ENCODE data around the gene KLRD1. TPM values are rescaled to one million over a fixed set of nuclear protein-coding genes. Genes with fewer than 3 reads are reported as not detected.
"Not testable (repeated sequence)": the region's sequence is repeated elsewhere in the genome, so short reads cannot be mapped to it uniquely, and the experiment has no call there.

Gene KLRD1, protein sequence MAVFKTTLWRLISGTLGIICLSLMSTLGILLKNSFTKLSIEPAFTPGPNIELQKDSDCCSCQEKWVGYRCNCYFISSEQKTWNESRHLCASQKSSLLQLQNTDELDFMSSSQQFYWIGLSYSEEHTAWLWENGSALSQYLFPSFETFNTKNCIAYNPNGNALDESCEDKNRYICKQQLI
- 1 to 10 TPM in 2 of 10 donors, under 1 TPM in 8; 0.23 to 1.8 (median 0.49) TPM for polyA plus RNA-seq (ENCODE audit: insufficient read length in 10 of 10)
- long read RNA-seq, donor 1, result 0 reads
- long read RNA-seq, donor 2, result 0 reads
- long read RNA-seq, donor 3, result 0 reads
- long read RNA-seq, donor 4, result 0 reads
- long read RNA-seq, donor 5, result 0 reads
- long read RNA-seq, donor 6, result 0 reads
- long read RNA-seq, donor 7, result 0 reads
- long read RNA-seq, donor 8, result 0 reads
- long read RNA-seq, donor 9, result 0 reads

DNA sequence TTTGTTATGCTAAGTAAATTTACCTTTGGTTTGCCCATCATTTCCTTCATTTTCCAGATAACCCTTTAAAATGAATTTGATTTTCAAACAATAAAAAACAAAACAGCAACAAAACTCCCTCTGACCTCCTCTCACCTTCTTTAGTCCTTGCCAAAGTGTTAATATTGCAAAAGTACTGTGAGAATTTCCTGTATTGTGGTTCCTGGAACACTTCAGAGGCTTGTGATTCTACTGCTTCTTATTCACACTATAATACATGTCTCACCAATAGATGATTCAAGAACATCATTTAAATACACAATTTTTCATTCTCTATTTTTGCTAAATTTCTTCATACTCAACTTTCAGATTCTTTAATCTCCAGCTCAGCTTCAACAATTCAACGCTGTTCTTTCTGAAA is at the start of gene KLRD1:
Gene KLRD1 (plus strand): TSS at position 241 of the 400 bp plus-strand sequence. CDS start 208 bp downstream, outside the sequence.
- no peak for DNase-seq

DNA sequence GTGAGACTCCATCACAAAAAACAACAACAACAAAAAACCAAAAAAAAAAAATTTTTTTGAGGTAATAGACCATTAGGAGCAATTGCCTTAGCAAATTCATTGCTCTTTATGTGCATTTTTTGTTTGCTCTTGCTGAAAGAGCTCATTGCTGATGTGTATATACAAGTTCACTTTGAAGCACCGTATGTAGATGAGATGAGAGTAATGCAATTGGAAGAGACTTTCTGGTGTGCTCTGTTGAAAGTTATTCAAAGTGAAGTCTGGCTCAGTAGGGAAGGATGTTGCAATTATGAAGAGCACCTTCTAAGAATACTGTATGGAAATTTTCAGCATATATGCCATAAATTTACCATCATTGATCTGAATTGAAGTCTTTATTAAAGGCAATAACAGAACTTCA is 46.7 kb upstream of the KLRD1 start:
- no peak for DNase-seq

DNA sequence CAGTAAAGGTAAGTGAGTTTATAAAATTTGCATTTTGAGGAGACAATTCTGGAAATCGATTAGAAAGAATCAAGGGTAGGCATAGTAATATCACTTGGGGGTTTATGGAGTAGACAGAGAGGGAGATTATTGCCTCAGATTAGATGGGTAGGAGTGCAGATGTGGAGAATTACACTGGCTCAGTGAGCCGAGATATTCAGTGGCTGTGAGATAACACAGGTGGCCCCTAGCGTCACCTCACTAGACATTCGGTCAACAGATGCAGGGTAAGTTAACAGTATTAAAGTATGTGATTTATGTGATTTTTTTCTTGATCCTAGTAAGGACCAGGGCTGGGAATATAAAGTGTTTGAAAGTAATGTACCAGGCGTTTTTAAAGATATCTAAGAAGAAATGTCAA is 39.6 kb upstream of the KLRD1 start:
- DNase-seq, result no peak

DNA sequence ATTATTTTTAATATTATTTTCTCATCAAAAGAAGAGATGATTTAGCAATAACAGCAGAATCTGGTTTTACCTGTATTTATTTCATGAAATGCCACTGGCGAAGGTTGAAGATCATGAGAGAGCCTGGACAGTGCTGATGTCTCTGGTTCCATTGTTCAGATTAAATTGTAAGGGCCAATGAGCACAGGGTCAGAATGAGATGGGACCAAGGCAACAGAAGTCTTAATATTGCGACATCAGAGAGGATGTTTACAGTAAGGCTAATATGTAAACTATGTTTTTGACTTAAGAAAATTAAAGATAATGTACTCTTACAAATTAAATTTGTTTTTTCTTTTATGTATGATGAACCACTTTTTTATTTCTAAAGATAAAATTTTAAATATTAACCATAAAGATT is 35.2 kb upstream of the KLRD1 start:
- no peak for DNase-seq

DNA sequence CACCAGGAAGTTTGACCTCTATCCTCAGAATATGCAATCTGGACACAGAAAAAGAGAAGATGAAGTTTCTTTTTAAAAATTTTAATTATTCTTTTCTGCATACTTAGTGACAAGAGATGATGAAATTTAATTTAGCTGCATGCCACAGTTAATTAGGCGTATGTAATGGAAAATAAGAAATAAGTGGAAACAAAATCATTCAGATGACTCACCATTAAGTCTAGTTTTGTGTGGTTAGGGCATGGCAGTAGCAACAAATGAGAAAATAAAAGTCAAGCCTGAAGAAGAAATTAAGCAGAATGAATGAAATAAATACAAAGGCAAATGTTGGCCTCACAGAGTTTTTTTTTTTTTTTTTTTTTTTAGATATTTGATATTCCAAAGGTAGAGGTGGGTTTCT is 30.9 kb upstream of the KLRD1 start:
- DNase-seq, result no peak

DNA sequence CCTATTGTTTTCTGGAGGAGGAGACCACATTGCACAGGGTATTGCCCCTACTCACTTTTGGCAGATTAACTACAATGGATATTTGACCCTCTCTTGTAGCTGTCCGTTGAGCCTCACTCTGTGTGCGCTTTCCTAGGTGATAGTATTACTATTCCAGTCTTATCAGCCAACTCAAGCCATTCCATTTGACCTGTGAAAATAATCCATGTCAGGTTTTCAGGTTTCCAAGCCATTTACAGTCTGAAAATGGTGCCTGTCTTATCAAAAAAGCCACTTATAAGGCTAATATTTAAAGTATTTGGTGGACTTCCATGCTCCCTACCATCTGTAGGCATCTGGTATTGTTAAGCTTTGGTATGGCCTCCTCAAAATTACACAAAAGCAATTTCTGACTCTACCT is 29.6 kb upstream of the KLRD1 start:
- no peak for DNase-seq

DNA sequence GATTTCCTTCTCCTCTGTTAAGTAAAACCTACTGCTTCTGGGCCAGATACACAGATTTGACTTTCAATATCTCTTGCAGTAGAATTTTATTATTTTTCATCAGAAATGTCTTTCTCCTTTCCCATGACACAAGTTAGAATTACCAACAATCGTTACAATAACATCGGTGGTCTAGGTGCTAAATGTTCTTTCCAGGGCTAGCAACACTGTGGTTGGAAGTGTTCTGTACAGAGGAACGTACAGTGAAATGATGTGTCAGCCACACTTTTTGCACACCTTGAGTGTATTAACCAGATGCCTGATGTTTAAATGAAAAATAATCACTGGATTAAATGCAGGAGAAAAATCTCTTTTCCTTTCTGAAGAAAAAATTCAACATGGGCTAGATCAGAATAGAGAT is 27.7 kb upstream of the KLRD1 start:
- no peak for DNase-seq

DNA sequence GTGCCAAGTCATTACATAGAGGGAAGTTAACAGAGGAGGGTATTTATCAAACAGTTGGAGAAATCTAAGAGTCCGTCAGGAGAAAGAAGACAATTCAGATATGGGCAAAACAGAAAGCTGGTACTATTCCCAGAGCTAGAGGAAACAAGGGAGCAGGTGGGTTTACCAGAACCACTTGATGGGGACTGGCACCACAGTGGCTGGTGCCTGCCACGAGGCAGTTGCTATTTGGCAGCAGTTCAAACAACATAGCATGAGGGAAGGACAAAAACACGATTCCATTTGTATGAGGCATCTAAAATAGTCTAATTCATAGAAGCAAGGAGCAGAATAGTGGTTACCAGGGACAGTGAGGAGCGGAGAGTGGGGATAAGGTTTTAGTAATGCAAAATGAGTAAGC is 24.6 kb upstream of the KLRD1 start:
- DNase-seq, result no peak

DNA sequence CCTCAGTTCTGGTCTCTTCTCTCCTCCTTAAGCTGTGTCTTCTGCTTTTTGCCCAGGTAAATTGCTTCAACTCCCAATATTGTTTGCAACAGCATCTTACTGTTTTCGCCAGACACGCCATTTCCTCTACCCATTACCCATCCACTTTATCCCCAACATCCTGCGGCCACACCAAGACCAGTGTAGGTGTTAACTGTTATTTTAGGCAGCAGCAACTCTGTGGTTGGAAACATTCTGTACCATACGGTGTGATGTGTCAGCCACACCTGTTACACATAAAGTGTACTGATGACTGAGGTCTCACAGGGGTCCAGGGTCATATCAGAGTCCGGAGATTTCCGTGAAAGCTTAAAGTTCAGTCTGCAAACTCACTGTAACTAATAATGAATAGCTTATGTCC is 21.8 kb upstream of the KLRD1 start:
- no peak for DNase-seq

DNA sequence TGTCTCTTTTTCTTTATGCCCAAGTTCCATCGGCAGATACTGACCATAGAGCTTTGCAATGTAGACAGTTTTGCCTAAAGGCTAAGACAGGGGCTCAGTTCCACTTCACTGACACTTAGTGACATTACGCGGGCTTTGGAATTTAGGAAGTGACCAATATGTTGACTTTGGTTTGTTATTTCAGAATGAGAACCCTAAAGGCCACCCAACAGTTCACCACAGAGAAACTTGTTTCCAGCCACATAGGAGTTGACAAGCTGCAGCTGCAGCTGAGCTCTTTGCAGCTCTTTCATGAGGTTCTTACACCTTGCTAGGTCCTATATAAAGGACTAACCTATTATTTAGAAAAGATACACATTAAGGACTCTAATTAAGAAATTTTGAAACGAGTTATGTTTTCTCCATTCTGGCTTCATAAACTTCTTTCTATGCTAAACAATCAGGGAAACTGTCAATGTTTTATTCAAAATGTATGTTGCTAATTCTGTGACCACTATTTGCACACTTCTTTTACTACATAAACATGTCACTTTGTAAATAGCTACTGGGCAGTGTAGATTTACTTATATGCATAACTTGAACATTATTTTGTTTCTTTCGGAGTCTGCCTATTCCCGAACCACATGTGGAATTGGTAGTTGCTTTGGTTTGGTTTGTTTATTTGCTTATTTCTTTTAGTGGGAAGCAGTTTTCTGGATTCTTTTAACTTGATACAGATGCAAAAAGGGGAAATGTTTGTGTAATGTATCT is 18.5 kb upstream of the KLRD1 start:
- DNase-seq, result no peak

DNA sequence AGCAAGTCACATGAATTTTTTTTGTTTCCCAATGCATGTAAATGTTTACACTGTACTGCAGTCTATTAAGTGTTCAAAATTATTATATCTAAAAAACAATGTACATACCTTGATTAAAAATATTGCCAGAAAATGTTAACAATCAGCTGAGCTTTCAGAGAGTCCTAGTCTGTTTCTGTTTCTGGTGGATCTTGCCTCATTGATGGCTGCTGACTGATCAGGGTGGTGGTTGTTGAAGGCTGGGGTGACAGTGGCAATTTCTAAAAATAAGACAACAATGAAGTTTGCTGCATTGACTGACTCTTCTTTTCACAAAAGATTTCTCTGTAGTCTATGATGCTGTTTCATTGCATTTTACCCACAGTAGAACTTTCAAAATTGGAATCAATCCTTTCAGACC is 16.6 kb upstream of the KLRD1 start:
- no peak for DNase-seq

DNA sequence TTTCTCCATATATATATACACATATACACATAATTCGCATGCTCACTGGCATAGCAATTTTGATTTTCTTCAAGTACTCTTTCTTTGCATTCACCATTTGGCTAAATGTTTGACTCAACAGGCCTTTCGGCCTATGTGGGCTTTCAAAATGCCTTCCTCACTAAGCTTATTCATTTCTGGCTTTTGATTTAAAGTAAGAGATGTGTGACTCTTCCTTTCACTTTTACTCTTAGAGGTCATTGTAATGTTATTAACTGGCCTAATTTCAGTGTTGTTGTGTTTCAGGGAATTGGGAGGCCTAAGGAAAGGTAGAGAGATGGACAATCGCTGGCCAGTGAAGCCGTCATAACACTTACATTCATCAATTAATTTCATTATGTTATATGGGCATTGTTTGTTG is 14.5 kb upstream of the KLRD1 start:
- DNase-seq, result no peak

DNA sequence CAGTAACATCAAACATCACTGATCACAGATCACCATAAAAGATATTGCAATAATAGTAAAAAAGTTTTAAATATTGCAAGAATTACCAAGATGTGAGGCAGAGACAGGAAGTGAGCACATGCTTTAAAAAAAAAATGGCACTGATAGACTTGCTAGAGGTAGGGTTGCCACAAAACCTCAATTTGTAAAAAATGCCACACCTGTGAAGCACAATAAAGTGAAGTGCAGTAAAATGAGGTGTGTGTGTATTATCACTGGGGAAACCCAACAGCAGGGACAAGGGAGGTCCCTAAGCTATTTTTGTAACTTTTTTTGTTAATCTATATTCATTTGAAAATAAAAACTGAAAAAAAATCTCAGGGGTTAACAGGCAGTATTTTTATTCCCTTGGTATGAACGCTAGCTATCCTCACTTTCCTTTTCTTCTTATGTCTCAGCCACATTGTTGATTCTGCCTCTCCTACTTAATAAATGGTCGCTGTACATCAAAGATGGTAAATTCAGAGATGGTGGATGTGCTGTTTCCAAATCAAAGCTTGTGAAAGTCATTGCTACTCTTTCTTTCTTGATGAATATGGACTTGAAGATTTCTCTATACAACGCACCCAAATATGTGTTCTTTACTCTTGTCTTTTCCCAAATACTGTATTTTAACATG is 14.0 kb upstream of the KLRD1 start:
- no peak for DNase-seq

DNA sequence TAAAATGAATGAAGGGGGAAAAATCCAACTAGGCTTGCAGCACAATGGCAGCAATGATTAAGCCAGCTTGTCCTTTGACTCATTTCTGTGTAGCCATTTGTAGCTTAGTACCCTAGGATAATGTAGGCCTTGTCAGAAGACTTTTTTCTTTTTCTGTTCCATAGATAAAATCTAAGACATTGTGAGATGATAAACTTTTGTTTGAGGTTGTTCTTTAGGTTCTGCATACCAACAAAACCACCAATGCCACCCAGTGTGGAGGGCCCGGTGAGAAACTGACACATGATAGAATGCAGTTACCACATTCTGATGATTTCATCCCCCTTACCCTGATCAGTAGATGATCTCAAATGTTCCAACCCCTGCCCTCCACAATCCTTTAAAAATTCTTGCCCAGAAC is 6.6 kb upstream of the KLRD1 start:
- DNase-seq, result no peak

DNA sequence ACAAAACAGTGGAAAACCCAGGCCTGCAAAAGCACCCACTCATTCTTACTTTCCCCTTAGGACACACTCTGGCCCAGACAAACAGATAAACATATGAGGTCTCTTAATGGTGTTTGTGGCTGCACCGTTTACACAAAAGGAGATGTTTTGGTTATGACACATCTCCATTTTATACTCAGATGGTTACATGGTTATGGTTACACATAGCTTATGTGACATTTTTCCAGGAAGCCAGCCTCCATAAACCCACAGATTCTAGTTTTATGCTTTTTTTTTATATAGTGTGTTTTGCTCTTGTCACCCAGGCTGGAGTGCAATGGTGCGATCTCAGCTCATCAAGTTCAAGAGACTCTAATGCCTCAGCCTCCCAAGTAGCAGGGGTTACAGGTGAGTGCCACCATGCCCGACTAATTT is 3.5 kb upstream of the KLRD1 start:
- no peak for DNase-seq

DNA sequence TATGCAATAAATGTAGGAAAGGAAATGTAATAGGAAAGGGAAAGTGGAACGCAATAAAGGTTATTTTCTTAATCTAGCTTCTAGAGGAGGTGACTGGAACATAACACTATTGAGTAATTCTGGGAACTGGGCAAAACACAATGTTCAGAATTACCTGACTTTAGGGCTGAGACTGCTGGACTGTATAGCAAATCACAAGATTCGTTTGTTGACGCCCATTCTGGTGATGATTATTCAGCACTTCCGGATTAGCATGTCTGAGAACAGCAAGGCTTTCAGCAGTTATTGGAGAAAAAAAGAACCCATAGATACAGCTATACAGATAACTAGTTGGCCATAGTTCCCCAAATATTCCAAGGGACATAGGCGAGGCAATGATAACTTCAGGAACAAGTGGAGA is 2.3 kb upstream of the KLRD1 start:
- DNase-seq, result no peak

DNA sequence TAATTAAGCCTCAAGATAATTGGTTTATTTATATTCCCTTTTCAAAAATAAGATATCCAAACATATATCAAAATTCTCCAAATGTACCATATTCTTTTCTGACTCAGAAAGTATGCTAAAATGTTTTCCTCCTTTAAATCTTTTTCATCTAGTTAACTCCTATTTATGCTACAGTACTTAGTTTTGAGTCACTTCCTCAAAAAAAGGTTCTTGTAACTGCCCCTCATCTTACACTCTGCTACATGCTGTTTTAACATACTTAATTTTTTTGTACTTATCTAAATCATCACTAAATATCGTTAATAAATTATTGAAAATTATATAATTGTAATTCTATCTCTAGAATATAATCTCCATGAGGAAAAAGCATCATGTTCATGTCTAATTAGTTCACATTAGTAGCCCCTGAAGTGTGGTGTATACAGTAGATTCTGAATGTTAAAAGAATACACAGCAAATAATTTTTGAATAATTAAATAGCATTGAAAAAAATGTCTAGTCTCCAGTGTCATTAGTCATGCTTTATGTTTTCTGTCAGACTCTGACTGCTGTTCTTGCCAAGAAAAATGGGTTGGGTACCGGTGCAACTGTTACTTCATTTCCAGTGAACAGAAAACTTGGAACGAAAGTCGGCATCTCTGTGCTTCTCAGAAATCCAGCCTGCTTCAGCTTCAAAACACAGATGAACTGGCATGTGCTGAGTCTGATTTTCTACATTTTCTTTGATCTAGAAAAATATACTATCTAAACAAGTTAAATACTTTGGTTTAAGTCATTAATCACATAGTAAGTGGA is 3.5 kb downstream of the KLRD1 start:
- DNase-seq, result peak in 2 of 3 donors; percentile 10 to 26

DNA sequence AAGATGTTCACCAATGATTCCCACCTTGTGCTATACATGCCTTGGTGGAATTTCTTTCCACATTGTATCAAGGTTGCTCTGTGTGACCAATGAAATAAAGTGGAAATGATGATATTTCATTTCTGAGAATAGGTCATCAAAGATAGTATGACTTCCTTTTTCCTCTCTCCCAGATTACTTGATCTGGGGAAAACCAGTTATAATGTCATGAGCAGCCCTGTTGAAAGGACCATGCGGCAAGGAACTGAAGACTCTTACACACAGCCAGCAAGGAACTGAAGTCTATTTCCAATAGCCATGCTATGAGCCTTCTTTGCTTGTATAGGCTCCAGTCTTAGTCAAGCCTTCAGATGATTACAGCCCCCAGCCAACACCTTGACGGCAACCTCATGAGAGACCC is 11.7 kb downstream of the KLRD1 start:
- DNase-seq, result no peak

DNA sequence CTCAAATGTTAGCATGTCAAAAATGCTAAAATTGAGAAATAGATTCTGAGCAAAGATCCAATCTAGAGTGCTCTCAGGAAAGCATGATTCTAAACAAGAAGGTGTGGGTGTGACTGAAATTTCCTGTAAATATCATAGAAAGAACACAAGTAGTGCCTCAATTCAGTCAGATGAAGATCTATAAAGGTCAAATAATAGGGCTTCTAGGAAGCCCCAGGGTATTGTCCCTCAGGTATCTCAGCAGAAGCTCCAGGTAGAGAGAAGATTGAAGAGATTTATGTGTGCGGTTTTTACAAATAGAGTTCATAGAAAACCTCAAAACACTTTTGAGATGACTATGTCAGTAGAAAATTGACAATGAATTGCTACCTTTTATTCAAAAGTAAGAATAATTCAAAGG is 13.0 kb downstream of the KLRD1 start:
- DNase-seq, result no peak

DNA sequence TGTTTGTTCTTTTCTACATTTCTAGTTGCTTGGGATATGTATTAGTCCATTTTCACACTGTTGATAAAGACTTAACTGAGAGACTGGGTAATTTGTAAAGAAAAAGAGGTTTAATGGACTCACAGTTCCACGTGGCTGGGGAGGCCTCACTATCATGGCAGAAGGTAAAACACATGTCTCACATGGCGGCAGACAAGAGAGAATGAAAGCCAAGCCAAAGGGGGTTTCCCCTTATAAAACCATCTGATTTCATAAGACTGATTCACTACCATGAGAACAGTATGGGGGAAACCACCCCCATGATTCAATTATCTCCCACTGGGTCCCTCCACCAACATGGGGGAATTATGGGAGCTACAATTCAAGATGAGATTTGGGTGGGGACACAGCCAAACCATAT is 21.0 kb downstream of the KLRD1 start:
- DNase-seq, result not testable (repeated sequence)

DNA sequence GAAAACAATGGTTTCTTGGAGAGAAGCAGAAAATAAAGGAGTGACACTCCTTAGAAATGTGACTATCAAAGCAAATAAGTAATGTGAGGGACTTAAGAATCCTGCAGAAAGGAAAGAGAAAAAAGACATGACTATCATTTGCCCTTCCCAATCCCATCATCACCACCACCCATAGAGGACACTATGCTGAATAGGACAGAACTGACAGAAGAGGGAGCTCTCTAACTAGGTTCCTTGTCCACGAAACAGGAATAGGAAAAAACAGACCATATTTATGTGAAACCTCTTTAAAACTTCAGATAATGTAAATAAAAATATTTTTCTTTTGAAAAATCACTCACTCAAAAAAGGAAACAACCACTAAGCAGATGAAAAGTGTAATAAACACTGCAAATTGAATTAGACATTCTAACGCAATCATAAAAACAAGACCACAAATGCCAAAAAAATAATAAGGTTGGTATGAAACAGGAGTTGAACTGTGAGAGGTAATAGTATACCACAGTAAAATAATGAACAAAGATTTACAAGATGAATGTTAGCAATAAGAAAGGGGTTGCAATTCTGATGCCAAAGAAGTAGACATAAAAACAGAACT is 24.1 kb downstream of the KLRD1 start:
- peak; percentile 34 to 56 (median 42) for DNase-seq

DNA sequence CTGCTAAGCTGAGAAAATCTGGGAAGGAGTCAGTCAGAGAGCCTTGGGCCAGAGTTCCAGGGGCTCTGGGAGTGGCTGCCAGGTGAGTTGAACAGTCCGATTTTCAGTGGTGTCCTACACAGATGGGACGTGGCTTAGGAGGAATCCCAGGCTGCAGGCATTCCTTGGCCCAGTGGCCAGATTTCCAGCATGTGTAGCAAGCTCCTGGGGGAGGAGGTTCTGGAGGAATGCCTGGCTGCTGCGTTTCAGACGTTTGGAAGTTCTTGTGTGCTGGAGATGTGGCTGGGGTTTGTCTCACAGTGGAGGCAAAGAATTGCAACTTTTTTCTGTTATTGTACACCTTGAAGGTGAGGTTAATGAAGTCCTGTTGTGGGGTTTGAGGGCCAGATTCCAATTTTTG is 28.5 kb downstream of the KLRD1 start:
- DNase-seq, result not testable (repeated sequence)

Data from muscle of back (tissue), 13 donors.